ENCODE measurements around the gene DNMBP. TPM values are rescaled to one million over a fixed set of nuclear protein-coding genes. Genes with fewer than 3 reads are reported as not detected.
"Not testable (repeated sequence)": the region's sequence is repeated elsewhere in the genome, so short reads cannot be mapped to it uniquely, and the experiment has no call there.

DNMBP gene
- total RNA-seq, 1 experiment from 2014 or later, result 8.5 TPM

DNA sequence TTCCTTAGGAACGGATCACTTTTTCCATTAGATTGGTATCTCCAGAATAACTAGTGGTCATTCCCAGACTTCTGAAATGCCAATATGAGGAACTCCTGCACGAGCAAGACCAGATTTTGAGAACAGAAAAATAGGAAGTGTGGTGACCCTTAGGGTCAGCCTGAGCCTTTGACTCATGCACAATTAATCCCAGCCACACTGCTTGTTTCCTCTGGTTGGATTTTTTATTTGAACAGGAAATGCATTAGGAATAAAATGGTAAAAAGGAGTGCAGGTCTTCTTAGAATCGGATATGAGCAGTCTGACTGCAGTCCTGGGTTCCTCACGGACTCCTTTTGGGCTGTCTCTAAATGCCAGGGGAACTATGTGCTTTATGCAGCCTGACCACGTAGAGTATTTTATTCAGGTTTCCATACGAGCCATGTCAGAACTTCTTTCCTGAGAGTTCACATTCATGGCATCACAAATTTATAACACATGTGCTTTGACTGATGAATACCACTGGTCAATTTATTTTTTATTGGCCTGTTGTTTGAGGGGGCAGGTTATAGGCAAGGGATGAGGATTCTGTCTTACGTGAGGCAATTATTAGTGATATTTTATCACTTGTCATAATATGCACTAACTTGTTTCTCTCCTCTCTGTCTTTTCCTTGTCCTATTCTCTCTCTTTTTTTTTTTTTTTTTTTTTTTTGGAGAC, 46.1 kb downstream of the DNMBP start:
- not testable (repeated sequence) for H3K4me3 ChIP-seq (ENCODE audit: insufficient read depth, low read depth, low read length); H3K27me3 ChIP-seq (ENCODE audit: control insufficient read depth, insufficient read depth, low read length); H3K36me3 ChIP-seq (replicated peaks; ENCODE audit: control insufficient read depth, insufficient read depth, low read length); DNase-seq

DNA sequence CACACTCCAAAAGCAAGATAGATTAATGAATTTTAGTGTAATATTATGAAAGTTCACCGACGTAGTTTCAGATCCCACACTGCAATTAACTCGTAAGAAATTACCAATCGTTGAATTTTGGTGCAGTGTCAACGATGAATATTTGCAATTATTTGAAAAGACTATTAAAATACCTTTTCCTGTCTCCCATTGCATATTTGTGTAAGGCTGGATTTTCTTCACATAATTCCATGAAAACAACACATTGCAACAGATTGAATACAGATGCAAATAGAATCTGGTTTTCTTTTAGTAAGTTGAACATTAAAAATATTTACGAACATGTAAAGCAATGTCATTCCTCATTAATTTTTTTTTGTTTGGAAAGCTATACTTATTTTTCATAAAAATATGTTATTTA, 50.9 kb downstream of the DNMBP start:
- DNase-seq, result no peak
- Histone ChIP-seq H3K27me3 (ENCODE audit: control insufficient read depth, insufficient read depth, low read length) (no peaks in the 10 kb centered on the region), H3K4me3 (ENCODE audit: insufficient read depth, low read depth, low read length) (no peak overlapping the region), H3K36me3 (replicated peaks; ENCODE audit: control insufficient read depth, insufficient read depth, low read length) (peaks cover 1% of the 10 kb centered on the region; the same call in 1 of the 2 replicates)

DNA sequence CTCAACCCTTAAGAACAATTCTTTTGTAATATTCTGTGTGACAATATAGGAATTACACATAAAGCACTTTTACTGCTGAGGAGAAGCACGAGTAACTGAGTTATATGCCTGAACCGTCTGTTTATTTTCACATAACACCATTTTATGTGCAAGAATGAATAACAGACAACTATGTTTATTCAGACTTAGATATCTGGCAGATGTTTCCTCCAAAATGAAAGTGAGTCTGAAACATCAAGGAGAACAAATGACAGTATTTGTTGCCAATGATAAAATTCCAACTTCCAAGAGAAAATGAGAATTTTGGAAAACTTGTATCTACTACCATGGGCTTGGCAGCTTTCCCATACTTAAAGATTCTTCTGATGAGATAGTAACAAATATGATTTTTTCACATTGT, 51.4 kb downstream of the DNMBP start:
- Histone ChIP-seq H3K4me3 (ENCODE audit: insufficient read depth, low read depth, low read length) (no peak overlapping the region), H3K36me3 (replicated peaks; ENCODE audit: control insufficient read depth, insufficient read depth, low read length) (peaks cover 1% of the 10 kb centered on the region; the same call in 1 of the 2 replicates), H3K27me3 (ENCODE audit: control insufficient read depth, insufficient read depth, low read length) (no peaks in the 10 kb centered on the region)
- DNase-seq, result no peak

- not testable (repeated sequence) for H3K27me3 ChIP-seq (ENCODE audit: control insufficient read depth, insufficient read depth, low read length); DNase-seq; H3K4me3 ChIP-seq (ENCODE audit: insufficient read depth, low read depth, low read length); H3K36me3 ChIP-seq (replicated peaks; ENCODE audit: control insufficient read depth, insufficient read depth, low read length)
Measured at GRCh38 chr10:99953510-99953909, 56.2 kb downstream of the DNMBP start.

GRCh38 chr10:99952799-99953198, 56.9 kb downstream of the DNMBP start:
- DNase-seq, result no peak
- no peaks in the 10 kb centered on the region for H3K27me3 ChIP-seq (ENCODE audit: control insufficient read depth, insufficient read depth, low read length)
- no peak overlapping the region for H3K4me3 ChIP-seq (ENCODE audit: insufficient read depth, low read depth, low read length)
- peaks cover 1% of the 10 kb centered on the region; the same call in 1 of the 2 replicates for H3K36me3 ChIP-seq (replicated peaks; ENCODE audit: control insufficient read depth, insufficient read depth, low read length)

DNA sequence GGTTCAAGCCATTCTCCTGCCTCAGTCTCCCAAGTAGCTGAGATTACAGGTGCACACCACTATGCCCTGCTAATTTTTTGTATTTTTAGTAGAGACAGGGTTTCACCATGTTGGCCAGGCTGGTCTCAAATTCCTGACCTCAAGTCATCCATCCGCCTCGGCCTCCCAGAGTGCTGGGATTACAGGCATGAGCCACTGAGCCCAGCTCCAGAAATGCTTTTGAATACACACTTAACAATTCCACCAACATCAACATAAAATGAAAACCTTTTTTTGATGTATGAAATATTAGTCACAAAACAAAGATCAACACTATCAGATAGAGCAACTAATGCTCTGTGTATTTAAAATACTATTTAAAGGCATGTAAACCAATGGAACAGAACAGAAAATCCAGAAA, 63.7 kb downstream of the DNMBP start:
- H3K4me3 ChIP-seq (ENCODE audit: insufficient read depth, low read depth, low read length), result not testable (repeated sequence)

DNA sequence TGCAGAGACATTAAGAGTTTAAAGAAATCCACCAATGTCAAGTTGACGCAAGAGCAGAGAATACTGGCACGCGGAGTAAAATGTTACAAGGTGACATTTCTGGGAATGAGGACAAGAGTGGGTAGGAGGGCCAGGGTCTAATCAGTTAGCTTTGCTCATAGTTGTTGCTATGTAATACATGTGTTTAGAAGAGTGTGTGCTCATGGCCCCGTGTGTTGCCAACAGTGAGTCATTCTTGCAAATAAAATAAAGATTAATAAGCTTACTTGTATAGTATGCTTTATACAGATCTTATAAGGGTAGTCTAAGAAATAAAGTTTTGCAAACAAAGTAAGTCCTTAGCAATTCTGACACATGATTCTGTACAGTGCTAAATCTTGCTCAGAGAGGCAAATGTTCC, 64.5 kb downstream of the DNMBP start:
- Histone ChIP-seq H3K27me3 (ENCODE audit: control insufficient read depth, insufficient read depth, low read length) (no peaks in the 10 kb centered on the region), H3K36me3 (replicated peaks; ENCODE audit: control insufficient read depth, insufficient read depth, low read length) (no peaks in the 10 kb centered on the region), H3K4me3 (ENCODE audit: insufficient read depth, low read depth, low read length) (no peak overlapping the region)
- DNase-seq, result no peak

More for the DNA sequence above, 63.7 kb downstream of the DNMBP start:
- H3K36me3 ChIP-seq (replicated peaks; ENCODE audit: control insufficient read depth, insufficient read depth, low read length); DNase-seq; H3K27me3 ChIP-seq (ENCODE audit: control insufficient read depth, insufficient read depth, low read length): not testable (repeated sequence)

DNA sequence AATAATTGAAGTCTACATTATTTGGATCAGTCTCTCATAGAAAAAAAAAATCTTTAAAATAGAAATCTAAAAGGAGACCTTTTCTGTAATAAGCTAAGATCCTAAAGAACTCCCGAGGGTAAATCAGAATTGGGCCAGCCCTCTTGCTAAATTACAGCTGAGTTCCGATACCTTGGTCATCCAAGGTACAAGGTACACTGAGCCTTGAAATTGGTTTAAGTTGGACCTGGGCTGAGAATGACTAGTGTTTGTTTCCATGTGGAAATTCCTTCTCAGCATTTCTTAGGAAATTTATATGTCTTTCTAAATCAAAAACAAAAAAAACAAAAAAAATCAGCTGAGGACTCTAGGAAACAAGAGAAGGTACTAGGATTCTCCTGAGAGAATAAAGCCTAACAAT, 64.9 kb downstream of the DNMBP start:
- no peaks in the 10 kb centered on the region for H3K27me3 ChIP-seq (ENCODE audit: control insufficient read depth, insufficient read depth, low read length)
- no peak for DNase-seq
- no peak overlapping the region for H3K4me3 ChIP-seq (ENCODE audit: insufficient read depth, low read depth, low read length)
- H3K36me3 ChIP-seq (replicated peaks; ENCODE audit: control insufficient read depth, insufficient read depth, low read length), result no peaks in the 10 kb centered on the region

DNA sequence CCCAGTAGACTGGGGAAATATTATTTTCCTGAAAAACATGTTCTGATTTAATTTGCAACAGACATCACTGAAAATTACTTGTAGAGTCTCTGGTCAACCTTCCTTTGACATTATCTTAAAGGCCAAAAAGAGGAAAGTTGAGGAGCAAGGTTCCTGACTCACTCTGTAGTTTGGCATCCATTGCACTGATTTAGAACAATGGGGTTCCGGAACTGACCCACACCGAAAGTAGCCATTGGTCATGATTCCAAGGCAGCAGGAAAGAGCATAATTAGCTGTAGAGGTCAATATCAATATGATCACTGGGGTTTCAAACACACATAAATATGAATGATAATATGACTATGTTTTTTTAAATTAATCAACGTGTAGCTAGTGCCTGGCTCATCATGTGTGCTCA, 65.8 kb downstream of the DNMBP start:
- no peak for DNase-seq
- Histone ChIP-seq H3K36me3 (replicated peaks; ENCODE audit: control insufficient read depth, insufficient read depth, low read length) (no peaks in the 10 kb centered on the region), H3K27me3 (ENCODE audit: control insufficient read depth, insufficient read depth, low read length) (no peaks in the 10 kb centered on the region), H3K4me3 (ENCODE audit: insufficient read depth, low read depth, low read length) (no peak overlapping the region)

DNA sequence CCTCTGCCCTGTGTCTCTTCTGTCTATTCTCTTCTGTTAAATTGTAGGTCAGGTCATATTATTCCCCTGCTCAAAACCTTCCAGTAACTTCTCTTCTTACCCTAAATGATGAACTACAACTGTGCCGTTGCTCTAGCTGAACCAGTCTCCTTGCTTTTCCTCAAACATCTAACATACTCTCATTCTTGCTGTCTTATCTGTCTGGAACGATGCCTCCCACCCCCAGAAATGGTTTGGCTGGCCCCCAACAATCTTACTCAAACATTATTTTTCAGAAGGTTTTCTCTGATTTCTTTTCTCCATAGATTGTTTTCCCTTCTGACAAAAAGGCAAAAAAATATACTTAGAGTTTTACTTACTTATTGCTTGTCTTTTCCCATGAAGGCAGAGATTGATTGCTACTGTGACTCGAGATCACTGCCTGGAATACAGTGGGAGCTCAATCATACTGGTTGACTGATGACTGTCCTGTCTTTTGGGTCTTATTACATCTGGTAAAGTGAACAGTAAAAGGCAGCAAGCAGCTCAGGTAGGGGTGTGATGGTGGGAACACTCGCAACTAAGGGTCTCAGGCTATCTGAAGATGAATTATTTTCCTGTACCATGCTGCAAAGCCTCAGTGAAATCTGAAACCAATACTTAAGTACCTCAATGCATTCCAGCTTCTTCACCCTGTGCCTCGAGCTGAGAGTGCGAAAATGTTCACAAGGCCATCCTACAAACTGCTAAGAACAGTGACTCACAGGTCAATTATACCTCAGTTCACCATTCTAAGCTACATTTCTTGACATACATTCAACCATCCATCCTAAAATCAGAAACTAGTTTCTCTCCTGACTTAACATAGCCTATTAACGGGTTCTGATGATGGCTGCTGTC, 67.6 kb downstream of the DNMBP start:
- no peaks in the 10 kb centered on the region for H3K36me3 ChIP-seq (replicated peaks; ENCODE audit: control insufficient read depth, insufficient read depth, low read length)
- no peaks in the 10 kb centered on the region for H3K27me3 ChIP-seq (ENCODE audit: control insufficient read depth, insufficient read depth, low read length)
- no peak for DNase-seq
- no peak overlapping the region for H3K4me3 ChIP-seq (ENCODE audit: insufficient read depth, low read depth, low read length)

GRCh38 chr10:99938563-99938962, 71.2 kb downstream of the DNMBP start:
- H3K36me3 ChIP-seq (replicated peaks; ENCODE audit: control insufficient read depth, insufficient read depth, low read length), result no peaks in the 10 kb centered on the region
- no peak overlapping the region for H3K4me3 ChIP-seq (ENCODE audit: insufficient read depth, low read depth, low read length)
- DNase-seq, result no peak
- H3K27me3 ChIP-seq (ENCODE audit: control insufficient read depth, insufficient read depth, low read length), result no peaks in the 10 kb centered on the region

- Histone ChIP-seq H3K36me3 (replicated peaks; ENCODE audit: control insufficient read depth, insufficient read depth, low read length) (no peaks in the 10 kb centered on the region), H3K4me3 (ENCODE audit: insufficient read depth, low read depth, low read length) (no peak overlapping the region), H3K27me3 (ENCODE audit: control insufficient read depth, insufficient read depth, low read length) (no peaks in the 10 kb centered on the region)
- DNase-seq, result no peak
Measured at GRCh38 chr10:99937630-99938029, 72.1 kb downstream of the DNMBP start.

GRCh38 chr10:99932203-99932957, 77.4 kb downstream of the DNMBP start:
- H3K4me3 ChIP-seq (ENCODE audit: insufficient read depth, low read depth, low read length); H3K27me3 ChIP-seq (ENCODE audit: control insufficient read depth, insufficient read depth, low read length); H3K36me3 ChIP-seq (replicated peaks; ENCODE audit: control insufficient read depth, insufficient read depth, low read length); DNase-seq: not testable (repeated sequence)

DNA sequence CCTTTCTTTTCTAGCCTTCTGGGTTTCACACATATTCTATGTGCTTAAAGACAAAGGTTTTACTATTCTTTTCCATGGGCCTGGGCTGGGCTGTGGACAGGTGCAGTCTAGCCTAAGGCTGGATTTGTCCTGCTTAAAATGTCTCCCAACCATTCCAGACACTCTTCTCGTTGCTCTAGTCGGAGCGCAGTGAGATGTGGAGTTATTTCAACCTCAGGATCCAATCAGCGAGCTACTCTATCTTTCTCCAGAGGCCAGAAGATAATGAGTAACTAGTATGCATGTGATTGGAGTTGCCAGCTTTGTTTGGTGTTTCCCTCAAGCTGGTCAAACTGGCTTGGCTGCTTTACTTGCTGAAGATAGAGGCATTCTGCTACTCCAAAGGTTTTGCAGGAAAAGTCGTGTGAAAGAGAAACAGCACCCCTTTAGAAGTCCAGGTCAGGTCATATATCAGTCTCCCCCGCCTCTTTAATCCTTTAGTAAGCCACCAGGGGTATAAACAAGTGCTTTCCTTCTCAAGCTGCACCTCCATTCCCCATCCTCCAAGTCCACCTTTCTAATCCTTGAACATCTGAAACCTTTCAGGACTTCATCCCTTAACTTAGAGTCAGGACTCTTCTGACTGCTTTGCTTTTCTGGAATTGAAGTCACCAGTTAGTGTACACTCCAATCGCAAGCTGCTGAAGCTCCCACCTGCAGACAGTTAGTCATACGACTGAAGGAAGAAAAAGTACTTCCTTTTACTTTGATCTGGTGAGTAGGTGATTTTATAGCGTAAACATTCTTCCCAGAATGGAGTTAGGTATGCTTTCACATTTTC, 78.8 kb downstream of the DNMBP start:
- no peaks in the 10 kb centered on the region for H3K36me3 ChIP-seq (replicated peaks; ENCODE audit: control insufficient read depth, insufficient read depth, low read length)
- no peaks in the 10 kb centered on the region for H3K27me3 ChIP-seq (ENCODE audit: control insufficient read depth, insufficient read depth, low read length)
- no peak overlapping the region for H3K4me3 ChIP-seq (ENCODE audit: insufficient read depth, low read depth, low read length)
- peak; percentile 37 for DNase-seq
